ENCODE measurements around the gene BLACAT1.
"Not testable (repeated sequence)": the region's sequence is repeated elsewhere in the genome, so short reads cannot be mapped to it uniquely, and the experiment has no call there.

The BLACAT1 gene

GRCh38 chr1:205435578-205436573, 20.0 kb downstream of the BLACAT1 start:
- TF ChIP-seq CTCF (IDR thresholded peaks at IDR 0.05; ENCODE audit: insufficient read depth, low read depth, low read length, missing control alignments) = no peak
- no peak for DNase-seq (ENCODE audit: low read depth)
- no peak overlapping the region for H3K4me3 ChIP-seq (ENCODE audit: low read depth, low read length)

- no peak for TF ChIP-seq CTCF (IDR thresholded peaks at IDR 0.05; ENCODE audit: insufficient read depth, low read depth, low read length, missing control alignments)
- H3K4me3 ChIP-seq (ENCODE audit: low read depth, low read length) = no peak overlapping the region
- DNase-seq (ENCODE audit: low read depth) = no peak
These were observed 21.1 kb downstream of the BLACAT1 start for GRCh38 chr1:205434738-205435137.

GRCh38 chr1:205432692-205433091, 23.2 kb downstream of the BLACAT1 start:
- not testable (repeated sequence) for H3K4me3 ChIP-seq (ENCODE audit: low read depth, low read length); DNase-seq (ENCODE audit: low read depth)

- no peak overlapping the region for H3K4me3 ChIP-seq (ENCODE audit: low read depth, low read length)
- DNase-seq (ENCODE audit: low read depth) = no peak
- no peak for TF ChIP-seq CTCF (IDR thresholded peaks at IDR 0.05; ENCODE audit: insufficient read depth, low read depth, low read length, missing control alignments)
These were observed 23.7 kb downstream of the BLACAT1 start for GRCh38 chr1:205432116-205432515.

GRCh38 chr1:205430696-205431305, 25.0 kb downstream of the BLACAT1 start:
- DNase-seq (ENCODE audit: low read depth) = peak; percentile 37
- TF ChIP-seq CTCF (IDR thresholded peaks at IDR 0.05; ENCODE audit: insufficient read depth, low read depth, low read length, missing control alignments) = peak; percentile 46
- H3K4me3 ChIP-seq (ENCODE audit: low read depth, low read length) = no peak overlapping the region; the same call in 1 of the 2 replicates

- H3K4me3 ChIP-seq (ENCODE audit: low read depth, low read length) = no peak overlapping the region
- TF ChIP-seq CTCF (IDR thresholded peaks at IDR 0.05; ENCODE audit: insufficient read depth, low read depth, low read length, missing control alignments) = no peak
- no peak for DNase-seq (ENCODE audit: low read depth)
These were observed 25.8 kb downstream of the BLACAT1 start for GRCh38 chr1:205429762-205430695.
